Epithelial cell of proximal tubule (primary cell): ENCODE results near the gene ATP8A2. TPM values are rescaled to one million over a fixed set of nuclear protein-coding genes. Genes with fewer than 3 reads are reported as not detected.

Experiments
- DNase-seq: peaks from one replicate; pipeline ENCODE4 v3.0.0-alpha.2; 2011; ENCODE audit warnings: low read depth
- H3K4me3 ChIP-seq: 2 replicates; pipeline ENCODE4 v1.5.1; 2011; ENCODE audit warnings: low read depth, mild to moderate bottlenecking, low read length
- total RNA-seq: library from RNA; depleted of rRNA; stranded (reverse); fragments of >200 nt; gene quantifications from 2 replicates; pipeline ENCODE4 v1.2.3, GENCODE V29; 2015
- TF ChIP-seq, protein P1 (sequence below): conservative IDR thresholded peaks from 2 replicates; pipeline ENCODE4 v1.5.1; 2012; ENCODE audit warnings: low read depth, mild to moderate bottlenecking, low read length

ATP8A2 gene
- total RNA-seq, 1 donor from 2014 or later, result 2.2 TPM

DNA sequence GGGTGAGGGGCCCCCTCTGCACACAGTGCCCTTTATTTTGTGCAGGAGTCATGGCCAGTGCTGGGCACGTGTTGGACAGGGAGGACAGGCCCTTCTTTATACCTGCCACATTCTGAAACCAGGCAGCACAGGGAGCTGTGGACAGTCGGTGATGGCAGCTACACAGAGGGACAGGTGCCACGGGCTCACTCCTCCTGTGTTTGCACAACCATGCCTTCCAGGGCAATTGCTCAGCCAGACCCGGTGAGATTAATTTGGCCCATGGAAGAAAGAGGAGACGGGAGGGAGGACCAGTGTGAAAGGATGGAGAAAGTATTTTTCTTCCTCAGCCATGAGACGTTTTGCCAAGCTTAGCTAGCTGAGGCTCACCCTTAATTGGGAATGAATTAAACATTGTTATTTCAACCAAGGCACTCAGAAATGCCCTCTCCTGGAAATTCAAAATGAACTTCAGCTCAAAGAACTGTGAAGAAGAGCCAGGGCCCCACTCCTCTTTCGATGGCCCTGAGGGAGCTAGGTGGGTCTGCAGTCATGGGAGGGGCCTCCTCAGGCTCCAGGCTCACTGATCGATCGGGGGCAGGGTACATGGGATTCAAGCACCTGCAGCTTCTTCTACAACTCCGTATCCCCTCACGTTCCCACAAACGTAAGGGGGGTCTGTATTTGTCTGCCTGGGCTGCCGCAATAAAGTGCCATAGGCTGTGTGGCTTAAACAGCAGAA is 638.9 kb downstream of the ATP8A2 start:
- no peak for DNase-seq
- TF ChIP-seq, protein P1, sequence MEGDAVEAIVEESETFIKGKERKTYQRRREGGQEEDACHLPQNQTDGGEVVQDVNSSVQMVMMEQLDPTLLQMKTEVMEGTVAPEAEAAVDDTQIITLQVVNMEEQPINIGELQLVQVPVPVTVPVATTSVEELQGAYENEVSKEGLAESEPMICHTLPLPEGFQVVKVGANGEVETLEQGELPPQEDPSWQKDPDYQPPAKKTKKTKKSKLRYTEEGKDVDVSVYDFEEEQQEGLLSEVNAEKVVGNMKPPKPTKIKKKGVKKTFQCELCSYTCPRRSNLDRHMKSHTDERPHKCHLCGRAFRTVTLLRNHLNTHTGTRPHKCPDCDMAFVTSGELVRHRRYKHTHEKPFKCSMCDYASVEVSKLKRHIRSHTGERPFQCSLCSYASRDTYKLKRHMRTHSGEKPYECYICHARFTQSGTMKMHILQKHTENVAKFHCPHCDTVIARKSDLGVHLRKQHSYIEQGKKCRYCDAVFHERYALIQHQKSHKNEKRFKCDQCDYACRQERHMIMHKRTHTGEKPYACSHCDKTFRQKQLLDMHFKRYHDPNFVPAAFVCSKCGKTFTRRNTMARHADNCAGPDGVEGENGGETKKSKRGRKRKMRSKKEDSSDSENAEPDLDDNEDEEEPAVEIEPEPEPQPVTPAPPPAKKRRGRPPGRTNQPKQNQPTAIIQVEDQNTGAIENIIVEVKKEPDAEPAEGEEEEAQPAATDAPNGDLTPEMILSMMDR, result no peak
- H3K4me3 ChIP-seq, result no peak overlapping the region

DNA sequence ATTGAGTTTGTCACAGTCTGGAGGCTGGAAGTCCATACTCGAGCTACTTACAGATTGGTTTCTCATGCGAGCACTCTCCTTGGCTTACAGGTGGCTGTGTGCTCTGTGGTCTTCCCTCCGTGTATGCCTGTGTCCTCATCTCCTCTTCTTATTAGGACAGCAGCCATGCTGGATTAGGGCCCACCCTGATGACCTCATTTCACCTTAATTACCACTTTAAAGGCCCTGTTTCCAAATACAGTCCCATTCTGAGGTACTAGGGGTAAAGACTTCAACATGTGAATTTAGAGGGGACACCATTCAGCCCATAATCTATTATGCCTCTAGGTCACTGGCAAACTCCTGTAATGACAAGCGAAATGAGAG is 639.4 kb downstream of the ATP8A2 start:
- no peak for DNase-seq
- no peak overlapping the region for H3K4me3 ChIP-seq
- TF ChIP-seq, protein P1, result no peak

DNA sequence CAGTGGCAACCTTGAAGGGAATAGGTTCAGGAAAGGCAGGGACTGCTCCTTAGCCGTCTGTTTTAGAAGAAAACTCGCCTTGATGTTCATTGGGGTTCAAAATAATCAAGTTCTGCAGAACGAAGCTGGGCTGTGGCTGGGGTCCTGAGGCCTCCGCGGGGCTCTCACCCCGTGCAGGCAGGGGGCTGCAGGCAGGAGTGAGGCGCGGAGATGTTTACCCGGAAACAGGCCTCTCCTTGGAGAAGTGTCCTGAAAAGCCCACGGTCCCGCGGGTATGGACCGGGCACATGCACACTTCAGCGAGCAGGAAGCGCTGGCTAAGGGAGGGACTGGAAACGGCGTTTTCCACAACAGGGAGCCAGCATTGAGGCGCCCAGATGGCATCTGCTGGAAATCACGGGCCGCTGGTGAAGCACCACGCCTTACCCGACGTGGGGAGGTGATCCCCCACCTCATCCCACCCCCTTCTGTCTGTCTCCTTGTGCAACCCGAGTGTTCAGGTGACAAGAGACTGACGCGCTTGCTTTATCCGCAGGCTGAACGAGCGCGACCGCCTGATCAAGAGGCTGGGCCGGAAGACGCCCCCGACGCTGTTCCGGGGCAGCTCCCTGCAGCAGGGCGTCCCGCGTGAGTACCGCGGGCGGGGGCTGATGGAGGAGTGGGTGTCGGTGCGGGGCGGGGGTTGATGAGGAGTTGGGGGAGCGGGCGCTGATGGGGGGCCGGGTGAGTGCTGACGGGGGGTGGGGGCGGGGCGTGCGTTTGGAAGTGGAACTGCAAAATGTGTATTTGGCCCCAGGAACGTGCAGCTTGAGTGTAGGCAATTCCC is 640.4 kb downstream of the ATP8A2 start:
- no peak for DNase-seq
- TF ChIP-seq, protein P1, result no peak
- H3K4me3 ChIP-seq, result peak overlapping the region; percentile 58

DNA sequence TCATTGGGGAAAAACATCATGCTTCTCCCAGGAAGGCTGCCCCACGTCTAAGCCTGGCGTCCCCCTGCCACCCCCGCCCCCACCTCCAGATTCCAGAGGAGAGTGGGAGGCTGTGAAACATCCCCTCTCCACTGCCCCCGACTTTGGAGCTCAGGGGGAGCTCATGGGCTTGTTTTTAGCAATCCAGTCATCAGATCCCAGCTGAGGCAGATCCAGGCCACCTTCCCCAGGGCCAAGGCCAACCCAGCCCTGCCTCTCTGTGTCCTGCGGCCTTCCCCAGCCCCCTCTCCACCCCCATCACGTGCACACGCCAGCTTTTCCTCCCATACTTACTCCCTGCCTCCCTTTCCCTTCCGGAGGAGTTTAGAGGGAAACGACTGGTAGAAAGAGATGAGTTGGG is 641.2 kb downstream of the ATP8A2 start:
- H3K4me3 ChIP-seq, result peak overlapping the region; percentile 58
- TF ChIP-seq, protein P1, result no peak
- DNase-seq, result no peak

DNA sequence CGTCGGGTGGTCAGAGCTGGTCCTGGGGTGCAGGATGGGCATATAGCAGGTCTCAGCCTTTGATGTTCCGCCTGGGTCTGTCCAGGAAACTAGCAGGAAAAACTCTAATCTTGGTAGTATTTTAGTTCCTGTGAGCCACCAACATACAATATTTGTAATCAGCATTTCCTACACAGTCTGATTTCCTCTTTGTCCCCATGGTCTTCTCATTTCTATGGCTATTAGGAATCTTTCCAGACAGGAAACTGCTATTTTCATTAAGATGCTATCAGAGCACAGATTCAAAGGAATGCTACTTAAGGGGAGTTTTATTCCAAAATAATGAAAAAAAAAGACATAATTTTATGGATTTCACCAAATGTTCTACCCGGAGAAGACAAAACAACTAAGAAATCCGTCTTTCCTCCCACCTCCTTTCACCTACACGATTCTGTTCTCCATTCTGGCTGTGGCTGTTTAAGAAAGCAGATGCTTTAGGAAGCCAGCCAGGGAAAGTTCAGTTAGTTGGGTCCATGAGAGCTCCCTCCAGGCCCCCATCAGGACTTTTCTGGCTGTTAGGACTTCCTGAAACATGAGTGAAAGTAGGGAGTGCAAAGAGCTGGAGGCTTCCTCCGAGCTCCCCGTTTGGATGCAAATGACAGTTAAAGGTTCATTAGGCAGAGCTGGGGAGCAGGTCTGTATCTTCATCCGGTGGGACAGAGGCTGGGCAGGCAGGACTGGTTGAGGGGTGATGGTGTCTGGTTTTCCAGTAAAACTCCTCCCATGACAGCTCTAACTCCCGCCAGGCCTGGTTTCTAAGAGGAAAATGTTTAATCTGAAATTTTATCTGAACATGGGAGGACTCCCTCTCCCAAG is 643.7 kb downstream of the ATP8A2 start:
- H3K4me3 ChIP-seq, result no peak overlapping the region
- TF ChIP-seq, protein P1, result no peak
- no peak for DNase-seq

DNA sequence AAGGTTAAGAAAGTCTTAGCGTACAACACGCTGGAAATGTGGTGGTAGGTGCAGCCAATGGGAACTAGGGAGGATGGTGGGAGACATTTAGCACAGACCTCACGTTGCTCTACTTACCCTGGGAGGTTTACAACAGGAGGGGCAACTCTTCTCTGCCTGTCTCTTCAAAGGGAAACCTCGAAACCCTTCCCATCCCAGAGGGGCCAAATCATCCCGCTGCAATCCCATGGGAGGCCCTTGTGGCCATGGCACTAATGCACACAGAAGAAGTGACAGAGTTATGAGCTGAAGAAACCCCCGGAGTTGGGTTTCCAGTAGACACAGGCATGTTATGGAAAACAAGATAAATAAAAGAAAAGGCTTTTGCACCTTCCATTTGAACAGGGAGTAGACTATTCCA is 644.4 kb downstream of the ATP8A2 start:
- TF ChIP-seq, protein P1, result no peak
- no peak overlapping the region for H3K4me3 ChIP-seq
- DNase-seq, result no peak
